ENCODE data around the gene METAP1. TPM values are rescaled to one million over a fixed set of nuclear protein-coding genes. Genes with fewer than 3 reads are reported as not detected.
A peak's percentile ranks its signal among the peaks of the same experiment; 100 is the strongest.
"Not testable (repeated sequence)": the region's sequence is repeated elsewhere in the genome, so short reads cannot be mapped to it uniquely, and the experiment has no call there.

The METAP1 gene
- total RNA-seq, 1 donor from 2014 or later: 24.7 TPM

DNA sequence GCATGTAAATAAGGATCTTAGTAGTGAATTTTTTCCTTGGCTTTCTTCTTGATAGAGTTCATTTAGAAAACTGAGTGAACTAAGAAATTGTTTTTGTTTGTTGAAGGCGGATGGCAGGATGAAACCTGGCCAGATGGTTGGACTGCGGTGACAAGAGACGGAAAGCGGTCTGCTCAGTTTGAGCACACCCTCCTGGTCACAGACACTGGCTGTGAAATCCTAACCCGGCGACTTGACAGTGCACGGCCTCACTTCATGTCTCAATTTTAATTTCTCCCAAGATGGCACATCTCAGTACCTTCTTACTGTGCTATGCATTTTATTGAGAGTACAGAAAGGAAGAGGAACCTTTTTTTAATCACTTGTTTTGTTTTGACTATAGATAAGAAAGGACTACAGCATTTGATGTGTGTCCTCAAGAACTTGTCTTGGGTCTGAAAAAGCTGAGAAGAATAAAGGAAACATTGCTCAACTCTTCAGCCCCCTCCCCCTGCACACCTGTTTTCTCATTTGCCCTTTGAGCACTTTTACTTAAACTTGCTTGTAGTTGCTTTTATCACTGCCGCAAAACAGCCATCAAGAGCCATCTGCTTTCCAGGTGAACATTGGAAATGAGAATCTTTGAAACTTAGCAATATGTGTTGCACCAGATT lies 65.7 kb downstream of the METAP1 start:
- no peak for DNase-seq

DNA sequence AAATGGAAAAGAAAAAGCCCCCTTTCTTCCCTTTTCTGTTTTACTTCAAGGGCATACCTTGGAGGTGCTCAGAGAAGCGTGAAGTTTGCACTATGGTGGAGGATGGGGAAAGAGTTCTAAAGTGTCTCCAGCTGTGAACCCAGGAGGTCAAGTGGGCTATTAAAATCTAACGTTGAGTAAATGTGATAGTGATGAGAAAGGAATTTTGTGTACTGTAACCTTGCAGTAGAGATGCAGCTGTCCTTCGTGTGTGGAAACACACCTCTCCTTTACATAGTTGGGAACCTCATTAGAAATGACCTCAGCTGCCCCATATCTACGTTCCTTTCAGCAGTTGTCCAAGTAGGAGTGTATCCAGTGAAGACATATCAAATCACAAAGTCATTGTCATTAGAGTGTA lies 66.6 kb downstream of the METAP1 start:
- DNase-seq: no peak

GRCh38 chr4:99065521-99065920 lies 70.0 kb downstream of the METAP1 start:
- DNase-seq: not testable (repeated sequence)

- DNase-seq: no peak
These were observed 72.1 kb downstream of the METAP1 start for GRCh38 chr4:99067617-99068016.

- DNase-seq: no peak
These were observed 75.6 kb downstream of the METAP1 start for GRCh38 chr4:99071159-99071558.

- DNase-seq: no peak
These were observed 79.3 kb downstream of the METAP1 start for GRCh38 chr4:99074816-99075215.

DNA sequence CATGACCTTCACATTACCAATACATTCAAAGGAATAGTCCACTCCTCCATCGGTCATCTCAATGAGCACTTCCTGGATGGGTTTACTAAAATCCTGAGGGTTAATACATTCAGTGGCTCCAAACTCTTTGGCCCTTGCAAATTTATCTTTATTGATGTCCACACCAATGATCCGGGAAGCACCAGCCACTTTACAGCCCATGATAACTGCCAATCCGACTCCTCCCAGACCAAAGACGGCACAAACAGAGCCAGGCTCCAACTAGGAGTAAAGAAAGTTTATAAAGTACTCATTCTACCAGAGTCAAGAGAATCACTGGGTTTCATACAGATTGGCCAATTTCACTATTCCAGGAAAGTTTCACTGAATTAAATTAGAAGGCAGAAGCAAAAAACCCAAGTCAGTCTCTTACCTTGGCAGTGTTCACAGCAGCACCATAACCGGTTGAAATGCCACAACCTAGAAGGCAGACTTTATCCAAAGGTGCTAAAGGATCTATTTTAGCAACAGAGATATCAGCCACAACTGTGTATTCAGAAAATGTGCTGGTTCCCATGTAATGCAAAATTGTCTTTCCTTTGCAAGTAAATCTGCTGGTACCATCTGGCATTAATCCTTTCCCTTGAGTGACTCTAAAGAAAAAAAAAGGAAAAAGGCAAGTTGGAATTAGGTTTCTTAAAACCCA lies 80.9 kb downstream of the METAP1 start:
- DNase-seq: no peak

DNA sequence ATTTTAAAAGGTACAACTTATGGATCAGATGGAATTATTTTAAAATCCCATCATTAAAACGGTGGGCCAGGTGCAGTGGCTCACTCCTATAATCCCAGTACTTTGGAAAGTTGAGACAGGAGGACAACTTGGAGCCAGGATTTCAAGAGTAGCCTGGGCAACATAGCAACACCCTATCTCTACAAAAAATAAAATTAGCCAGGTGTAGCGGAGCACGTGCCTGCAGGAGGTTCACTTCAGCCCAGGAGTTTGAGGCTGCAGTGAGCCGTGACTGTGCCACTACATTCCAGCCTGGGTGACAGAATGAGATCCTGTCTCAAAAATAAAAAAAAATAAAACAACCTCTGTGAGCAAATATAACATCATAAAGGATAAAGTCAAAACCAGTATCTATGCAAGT lies 81.7 kb downstream of the METAP1 start:
- no peak for DNase-seq

DNA sequence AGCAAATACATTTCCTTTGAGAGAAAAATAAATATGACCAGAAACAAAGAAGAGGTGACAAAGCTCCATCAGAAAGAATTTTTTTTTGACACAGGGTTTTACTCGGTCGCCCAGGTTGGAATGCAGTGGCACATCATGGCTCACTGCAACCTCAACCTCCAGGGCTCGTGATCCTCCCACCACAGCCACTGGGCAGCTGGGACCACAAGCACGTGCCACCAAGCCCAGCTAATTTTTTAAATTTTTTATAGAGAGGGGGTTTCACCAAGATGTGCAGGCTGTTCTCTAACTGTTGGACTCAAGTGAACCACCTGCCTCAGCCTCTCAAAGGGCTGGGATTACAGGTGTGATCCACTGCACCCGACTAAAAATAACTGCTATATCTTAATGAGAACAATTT lies 82.8 kb downstream of the METAP1 start:
- DNase-seq: no peak

GRCh38 chr4:99078931-99079624 lies 83.6 kb downstream of the METAP1 start:
- no peak for DNase-seq

DNA sequence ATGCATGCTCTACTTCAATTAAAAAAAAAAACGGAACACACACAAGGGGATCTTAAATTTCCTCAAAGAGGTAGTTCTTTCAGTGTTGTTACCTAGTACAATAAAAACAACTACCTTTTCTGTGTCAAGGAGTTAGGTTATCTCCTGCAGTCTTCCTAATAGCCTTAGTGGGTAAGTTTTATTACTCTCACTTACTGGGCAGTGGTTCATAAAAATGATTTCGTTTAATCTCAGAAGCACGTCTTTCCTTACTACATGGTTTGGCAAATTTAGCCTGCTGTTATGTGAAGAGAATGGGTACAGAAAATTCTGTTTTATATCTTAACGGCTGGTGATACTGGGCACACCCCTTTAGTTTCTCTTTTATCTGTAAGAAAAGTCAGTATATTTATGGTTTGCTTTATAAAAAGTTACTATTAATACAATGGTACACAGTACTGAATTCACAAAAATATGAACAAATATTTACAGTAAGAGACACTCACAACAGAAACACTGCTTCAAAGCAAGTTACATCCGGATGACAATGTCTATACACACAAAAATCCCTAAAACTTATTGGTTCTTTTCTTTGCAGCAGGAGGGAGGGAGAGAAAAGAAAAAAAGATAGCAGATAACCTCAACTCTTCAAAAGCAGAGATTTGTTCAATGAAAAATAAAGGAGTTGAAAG lies 84.2 kb downstream of the METAP1 start:
- no peak for DNase-seq

GRCh38 chr4:99080869-99081268 lies 85.3 kb downstream of the METAP1 start:
- DNase-seq: not testable (repeated sequence)

DNA sequence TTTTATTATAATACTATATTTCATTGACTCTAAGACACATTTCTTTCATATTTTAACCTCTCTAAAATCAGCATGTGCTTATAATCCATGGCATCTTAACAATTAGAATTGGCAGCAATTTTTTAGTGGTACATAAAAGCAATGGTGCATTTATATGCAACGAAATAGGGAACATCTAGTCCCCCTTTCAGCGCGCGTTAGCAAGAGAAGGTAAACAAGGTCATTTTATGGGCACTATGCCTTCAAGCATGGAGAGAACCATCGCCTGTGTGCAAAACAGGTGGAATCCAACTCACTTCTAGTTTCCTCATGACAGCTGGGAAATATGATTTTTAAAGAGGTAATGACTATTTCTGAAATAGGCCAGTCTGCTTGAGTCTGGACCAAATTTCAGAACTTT lies 86.7 kb downstream of the METAP1 start:
- DNase-seq: no peak

GRCh38 chr4:99084595-99084994 lies 89.1 kb downstream of the METAP1 start:
- no peak for DNase-seq

- DNase-seq: peak; percentile 71
These were observed 92.5 kb downstream of the METAP1 start for GRCh38 chr4:99088023-99088449.

GRCh38 chr4:99088481-99089365 lies 93.2 kb downstream of the METAP1 start, which contains the start of gene ADH5:
TSS of gene ADH5 (minus strand) at chr4:99088788. CDS start at chr4:99088700, 88 bp downstream.
- peak; percentile 74 for DNase-seq

GRCh38 chr4:99090481-99091215 lies 95.1 kb downstream of the METAP1 start:
- no peak for DNase-seq

GRCh38 chr4:99091216-99091575 lies 95.7 kb downstream of the METAP1 start:
- DNase-seq: no peak

GRCh38 chr4:99091841-99092240 lies 96.3 kb downstream of the METAP1 start:
- not testable (repeated sequence) for DNase-seq

DNA sequence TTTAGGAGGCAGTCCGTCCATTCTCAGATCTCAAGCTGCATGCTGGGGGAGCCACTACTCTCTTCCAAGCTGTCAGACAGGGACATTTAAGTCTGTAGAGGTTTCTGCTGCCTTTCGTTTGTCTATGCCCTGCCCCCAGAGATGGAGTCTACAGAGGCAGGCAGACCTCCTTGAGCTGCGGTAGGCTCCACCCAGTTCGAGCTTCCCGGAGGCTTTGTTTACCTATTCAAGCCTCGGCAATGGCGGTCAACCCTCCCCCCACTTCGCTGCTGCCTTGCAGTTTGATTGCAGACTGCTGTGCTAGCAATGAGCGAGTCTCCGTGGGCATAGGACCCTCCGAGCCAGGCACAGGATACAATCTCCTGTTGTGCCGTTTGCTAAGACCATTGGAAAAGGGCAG lies 103.8 kb downstream of the METAP1 start:
- DNase-seq: no peak

GRCh38 chr4:99099814-99100213 lies 104.3 kb downstream of the METAP1 start:
- not testable (repeated sequence) for DNase-seq

Data from dermis blood vessel endothelial cell (primary cell).